OCI-LY1 (cell line): ENCODE measurements around the gene PTGES.

Source experiments
- EZH2 ChIP-seq: fragments of 200-600 bp; sonication (generic), shearing (Covaris generic); IDR thresholded peaks from 2 replicates; pipeline ENCODE4 v1.8.0; 2017; ENCODE audit warnings: borderline replicate concordance, mixed run types, mild to moderate bottlenecking, antibody characterized with exemption, low read length, moderate library complexity, mixed read lengths
- TF ChIP-seq, protein P1 (sequence below): fragments of 200-600 bp; sonication (generic), shearing (Covaris generic); IDR thresholded peaks from 2 replicates; pipeline ENCODE4 v1.5.1; 2017; ENCODE audit warnings: mild to moderate bottlenecking, antibody characterized with exemption, low read length, moderate library complexity, mixed read lengths

DNA sequence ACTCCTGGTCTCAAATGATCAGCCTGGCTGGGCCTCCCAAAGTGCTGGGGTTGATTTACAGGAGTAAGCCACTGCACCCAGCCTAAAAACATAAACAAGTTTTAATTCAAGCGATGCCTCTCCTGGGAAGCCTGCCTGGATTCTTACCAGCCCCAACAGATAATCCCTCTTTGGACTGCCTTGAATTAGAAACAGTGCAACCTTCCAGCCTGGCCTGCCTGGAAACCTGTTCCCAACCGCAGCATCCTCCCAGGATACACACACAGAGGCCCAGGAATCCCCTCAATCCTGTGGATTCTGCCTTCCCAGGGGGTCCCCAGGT is 19.2 kb downstream of the PTGES start:
- TF ChIP-seq EZH2 = no peak
- TF ChIP-seq, protein P1, sequence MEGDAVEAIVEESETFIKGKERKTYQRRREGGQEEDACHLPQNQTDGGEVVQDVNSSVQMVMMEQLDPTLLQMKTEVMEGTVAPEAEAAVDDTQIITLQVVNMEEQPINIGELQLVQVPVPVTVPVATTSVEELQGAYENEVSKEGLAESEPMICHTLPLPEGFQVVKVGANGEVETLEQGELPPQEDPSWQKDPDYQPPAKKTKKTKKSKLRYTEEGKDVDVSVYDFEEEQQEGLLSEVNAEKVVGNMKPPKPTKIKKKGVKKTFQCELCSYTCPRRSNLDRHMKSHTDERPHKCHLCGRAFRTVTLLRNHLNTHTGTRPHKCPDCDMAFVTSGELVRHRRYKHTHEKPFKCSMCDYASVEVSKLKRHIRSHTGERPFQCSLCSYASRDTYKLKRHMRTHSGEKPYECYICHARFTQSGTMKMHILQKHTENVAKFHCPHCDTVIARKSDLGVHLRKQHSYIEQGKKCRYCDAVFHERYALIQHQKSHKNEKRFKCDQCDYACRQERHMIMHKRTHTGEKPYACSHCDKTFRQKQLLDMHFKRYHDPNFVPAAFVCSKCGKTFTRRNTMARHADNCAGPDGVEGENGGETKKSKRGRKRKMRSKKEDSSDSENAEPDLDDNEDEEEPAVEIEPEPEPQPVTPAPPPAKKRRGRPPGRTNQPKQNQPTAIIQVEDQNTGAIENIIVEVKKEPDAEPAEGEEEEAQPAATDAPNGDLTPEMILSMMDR = no peak
